Upper lobe of left lung (tissue), 4 donors: ENCODE results near the gene TRPM2.

Source experiments
- CTCF ChIP-seq, 6 experiments: fragments of 450-650 bp in 4 of 6; fragments of 200-600 bp in 2 of 6; sonication (generic) in 2 of 6; IDR thresholded peaks; one replicate each; pipeline ENCODE4 v1.5.1; 2016 to 2019; ENCODE audit warnings: antibody characterized with exemption in 6 of 6
- POLR2A ChIP-seq, 4 donors: fragments of 450-650 bp; IDR thresholded peaks; one replicate each; pipeline ENCODE4 v1.5.1; 2016 to 2017; ENCODE audit warnings: antibody characterized with exemption in 4 of 4, mild to moderate bottlenecking in 2 of 4
- POLR2AphosphoS5 ChIP-seq, 2 donors: sonication (generic); formaldehyde crosslinking; IDR thresholded peaks; one replicate each; pipeline ENCODE4 v1.5.1; 2017; ENCODE audit warnings: antibody characterized with exemption in 2 of 2

- TF ChIP-seq POLR2A (IDR thresholded peaks at IDR 0.05): no peak
- TF ChIP-seq CTCF (IDR thresholded peaks at IDR 0.05): no peak
- TF ChIP-seq POLR2AphosphoS5 (IDR thresholded peaks at IDR 0.05): no peak
These were observed 74.1 kb downstream of the TRPM2 start for GRCh38 chr21:44427241-44428120.
